IPS-11a (cell line): Measurements from ENCODE around the gene SPOP.

Experiments used
- H3K4me3 ChIP-seq: one replicate; pipeline ENCODE4 v1.5.1; 2013; ENCODE audit warnings: low read depth, low read length, control low read depth

Gene SPOP

GRCh38 chr17:49588726-49589576 is 88.9 kb downstream of the SPOP start:
- H3K4me3 ChIP-seq, result no peak overlapping the region

GRCh38 chr17:49588312-49588711 is 89.6 kb downstream of the SPOP start:
- H3K4me3 ChIP-seq, result no peak overlapping the region

GRCh38 chr17:49587366-49588073 is 90.4 kb downstream of the SPOP start:
- no peak overlapping the region for H3K4me3 ChIP-seq

- no peak overlapping the region for H3K4me3 ChIP-seq
These were observed 92.4 kb downstream of the SPOP start for GRCh38 chr17:49585422-49586027.

- no peak overlapping the region for H3K4me3 ChIP-seq
These were observed 94.0 kb downstream of the SPOP start for GRCh38 chr17:49583889-49584288.

- H3K4me3 ChIP-seq, result no peak overlapping the region
These were observed 94.7 kb downstream of the SPOP start for GRCh38 chr17:49583226-49583625.

GRCh38 chr17:49582789-49583188 is 95.1 kb downstream of the SPOP start:
- H3K4me3 ChIP-seq, result no peak overlapping the region

- H3K4me3 ChIP-seq, result no peak overlapping the region
These were observed 95.7 kb downstream of the SPOP start for GRCh38 chr17:49582055-49582722.

GRCh38 chr17:49581648-49581998 is 96.3 kb downstream of the SPOP start:
- no peak overlapping the region for H3K4me3 ChIP-seq

GRCh38 chr17:49580981-49581647 is 96.8 kb downstream of the SPOP start:
- H3K4me3 ChIP-seq, result no peak overlapping the region

- H3K4me3 ChIP-seq, result no peak overlapping the region
These were observed 97.7 kb downstream of the SPOP start for GRCh38 chr17:49580055-49580721.

- no peak overlapping the region for H3K4me3 ChIP-seq
These were observed 98.4 kb downstream of the SPOP start for GRCh38 chr17:49579522-49579921.

GRCh38 chr17:49578952-49579500 is 98.9 kb downstream of the SPOP start:
- no peak overlapping the region for H3K4me3 ChIP-seq

- H3K4me3 ChIP-seq, result no peak overlapping the region
These were observed 99.5 kb downstream of the SPOP start for GRCh38 chr17:49578414-49578813.

- H3K4me3 ChIP-seq, result no peak overlapping the region
These were observed 99.9 kb downstream of the SPOP start for GRCh38 chr17:49577963-49578362.

- no peak overlapping the region for H3K4me3 ChIP-seq
These were observed 100.3 kb downstream of the SPOP start for GRCh38 chr17:49577650-49577934.

- H3K4me3 ChIP-seq, result peak overlapping the region; percentile 85
These were observed 100.8 kb downstream of the SPOP start for GRCh38 chr17:49576917-49577649.

GRCh38 chr17:49576088-49576916 is 101.6 kb downstream of the SPOP start:
- H3K4me3 ChIP-seq, result peak overlapping the region; percentile 85

GRCh38 chr17:49575679-49576087 is 102.2 kb downstream of the SPOP start, which contains the start of gene NXPH3:
TSS of gene NXPH3 (plus strand) at chr17:49575871. CDS start at chr17:49576220, 349 bp downstream.
- H3K4me3 ChIP-seq, result peak within 1 kb of the TSS; percentile 85
